ENCODE measurements around the gene CADPS2.

CADPS2 gene
- total RNA-seq: 0 reads per million in 2 donors

DNA sequence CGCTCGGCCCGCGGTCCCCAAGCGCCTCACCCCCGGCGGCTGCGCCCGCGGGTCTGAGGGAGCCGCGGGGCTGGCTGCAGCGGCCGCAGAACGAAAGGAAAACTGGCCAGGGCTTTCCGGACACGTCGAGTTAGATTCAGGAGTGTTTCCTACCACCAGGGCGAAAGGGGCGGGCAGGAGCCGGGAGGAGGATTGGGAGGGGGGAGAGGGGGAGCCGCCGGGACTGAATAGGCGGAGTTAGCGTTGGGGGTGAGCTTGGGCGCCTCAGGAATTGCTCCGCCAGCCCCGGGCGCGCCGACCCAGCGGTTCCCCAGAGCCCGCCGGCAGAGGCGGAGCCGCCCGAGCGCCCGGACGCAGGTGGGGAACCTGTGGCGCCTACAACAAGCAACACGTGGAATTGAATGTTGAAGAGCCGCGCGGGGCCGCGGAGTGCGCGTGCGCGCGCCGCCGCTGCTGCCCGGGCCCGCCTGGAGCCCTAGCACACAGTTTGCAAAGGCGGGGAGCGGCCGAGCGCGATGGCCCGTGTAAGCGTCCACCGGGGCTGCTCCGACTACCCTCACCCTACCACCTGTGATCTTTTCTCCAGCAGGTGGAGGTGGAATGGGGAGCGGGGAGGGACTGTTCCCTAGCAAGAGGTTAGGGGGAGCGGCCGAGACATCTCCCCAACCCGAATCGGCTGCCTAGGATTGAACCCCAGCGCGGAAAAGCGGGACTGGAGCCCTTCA is at the start of gene CADPS2:
Gene CADPS2, minus strand, starts transcription at position 104 of the 725 bp plus-strand sequence. CDS start 123 bp downstream, outside the sequence.
- DNase-seq: no peak

DNA sequence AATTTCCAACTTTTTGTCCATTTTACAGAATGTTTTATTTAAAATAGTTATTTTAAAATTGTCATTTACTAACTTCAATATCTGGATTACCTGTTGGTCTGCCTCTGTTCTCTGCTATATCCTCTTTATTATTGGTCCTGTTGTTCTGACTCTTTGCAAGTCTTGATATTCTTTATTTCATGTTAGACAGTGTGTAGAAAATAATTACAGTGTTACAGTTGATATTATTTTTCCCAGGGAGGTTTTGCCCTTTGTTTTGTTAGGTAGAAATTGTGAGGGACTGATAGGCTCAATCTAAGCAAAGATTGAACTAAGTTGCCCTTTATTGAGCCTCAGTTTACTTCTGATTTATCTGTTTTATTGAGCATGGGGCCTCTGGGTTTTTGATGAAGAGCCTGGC is 49.4 kb upstream of the CADPS2 start:
- no peak for DNase-seq

- no peak for DNase-seq
Observed at GRCh38 chr7:122919643-122920181, 33.5 kb upstream of the CADPS2 start.

- no peak for DNase-seq
Observed at GRCh38 chr7:122914812-122915211, 28.6 kb upstream of the CADPS2 start.

DNA sequence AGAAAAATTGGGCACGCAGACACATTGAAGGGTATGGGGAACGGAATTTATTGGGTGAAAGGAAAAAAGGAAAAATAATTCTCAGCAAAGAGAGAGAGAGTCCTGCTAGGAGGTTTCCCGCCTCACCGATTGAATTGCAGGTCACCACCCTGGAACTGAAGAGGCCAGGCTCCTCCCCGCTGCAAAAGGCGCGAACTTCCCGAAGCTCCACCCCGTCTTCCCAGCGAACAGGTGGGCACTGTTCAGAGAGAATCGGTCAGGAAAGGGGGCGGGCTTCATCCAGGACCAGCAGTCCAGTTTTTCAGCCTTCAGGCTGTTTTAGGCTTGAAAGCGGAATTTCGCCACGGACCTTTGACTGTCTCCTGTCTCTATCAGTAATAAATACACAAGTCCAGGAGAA is 27.3 kb upstream of the CADPS2 start:
- DNase-seq: no peak

GRCh38 chr7:122902751-122903495 is 16.7 kb upstream of the CADPS2 start:
- DNase-seq: no peak

DNA sequence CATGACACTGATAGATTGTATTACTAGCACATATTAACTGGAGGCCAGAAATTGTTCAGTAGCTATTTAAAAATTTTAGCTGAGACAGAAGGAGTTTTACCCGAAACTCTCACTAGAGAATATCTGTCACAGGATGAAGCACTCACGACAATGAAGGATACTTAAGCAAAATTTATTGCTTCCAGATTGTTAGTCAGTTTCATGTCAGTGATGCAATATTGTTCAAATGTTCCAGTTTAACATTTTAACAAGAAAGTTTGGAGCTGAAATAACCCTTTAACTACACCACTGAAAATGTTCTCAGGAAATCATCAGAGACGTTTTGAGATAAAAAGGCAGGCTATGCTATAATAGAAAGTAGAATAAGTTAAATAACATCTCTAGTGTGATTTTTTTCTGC is 15.0 kb upstream of the CADPS2 start:
- DNase-seq: no peak

GRCh38 chr7:122896509-122896908 is 10.2 kb upstream of the CADPS2 start:
- no peak for DNase-seq

- no peak for DNase-seq
Observed at GRCh38 chr7:122893486-122893885, 7.2 kb upstream of the CADPS2 start.

DNA sequence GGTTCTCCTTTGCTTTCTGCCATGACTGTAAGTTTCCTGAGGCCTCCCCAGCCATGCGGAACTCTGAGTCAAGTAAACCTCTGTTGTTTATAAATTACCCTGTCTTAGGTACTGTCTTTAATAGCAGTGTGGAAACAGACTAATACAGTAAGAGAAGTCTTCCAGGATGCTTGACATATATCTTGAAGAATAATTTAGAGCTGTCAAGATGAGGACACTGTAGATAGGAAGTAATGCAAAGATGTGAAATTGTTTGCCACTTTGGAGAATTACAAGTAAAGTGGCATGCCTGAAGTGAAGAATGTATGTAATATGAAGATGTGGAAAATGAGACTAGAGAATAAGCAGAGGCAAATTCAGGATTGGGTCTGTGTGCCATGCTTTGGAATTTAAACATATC is 2.9 kb upstream of the CADPS2 start:
- DNase-seq: no peak

- no peak for DNase-seq
Observed at GRCh38 chr7:122887848-122888247, 1.6 kb upstream of the CADPS2 start.

DNA sequence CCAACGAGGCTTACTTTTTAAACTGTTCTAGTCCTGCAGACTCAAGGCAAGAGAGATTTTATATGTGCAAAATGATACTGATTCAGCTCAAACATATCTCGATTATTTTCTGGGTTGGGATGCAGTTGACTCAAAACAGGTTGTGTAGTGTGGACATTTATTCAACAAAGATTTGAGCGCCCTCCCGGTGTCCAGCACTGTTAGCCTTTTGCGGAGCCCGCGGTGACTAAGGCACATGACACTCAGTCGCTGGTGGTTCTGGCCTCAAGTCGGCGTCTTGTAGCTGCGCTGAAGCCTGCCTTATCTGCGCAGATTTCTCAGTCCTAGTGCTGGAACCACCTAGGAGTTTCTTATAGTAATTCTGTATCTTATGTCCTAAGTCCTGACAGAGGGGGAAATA is 938 bp upstream of the CADPS2 start:
- DNase-seq: no peak

DNA sequence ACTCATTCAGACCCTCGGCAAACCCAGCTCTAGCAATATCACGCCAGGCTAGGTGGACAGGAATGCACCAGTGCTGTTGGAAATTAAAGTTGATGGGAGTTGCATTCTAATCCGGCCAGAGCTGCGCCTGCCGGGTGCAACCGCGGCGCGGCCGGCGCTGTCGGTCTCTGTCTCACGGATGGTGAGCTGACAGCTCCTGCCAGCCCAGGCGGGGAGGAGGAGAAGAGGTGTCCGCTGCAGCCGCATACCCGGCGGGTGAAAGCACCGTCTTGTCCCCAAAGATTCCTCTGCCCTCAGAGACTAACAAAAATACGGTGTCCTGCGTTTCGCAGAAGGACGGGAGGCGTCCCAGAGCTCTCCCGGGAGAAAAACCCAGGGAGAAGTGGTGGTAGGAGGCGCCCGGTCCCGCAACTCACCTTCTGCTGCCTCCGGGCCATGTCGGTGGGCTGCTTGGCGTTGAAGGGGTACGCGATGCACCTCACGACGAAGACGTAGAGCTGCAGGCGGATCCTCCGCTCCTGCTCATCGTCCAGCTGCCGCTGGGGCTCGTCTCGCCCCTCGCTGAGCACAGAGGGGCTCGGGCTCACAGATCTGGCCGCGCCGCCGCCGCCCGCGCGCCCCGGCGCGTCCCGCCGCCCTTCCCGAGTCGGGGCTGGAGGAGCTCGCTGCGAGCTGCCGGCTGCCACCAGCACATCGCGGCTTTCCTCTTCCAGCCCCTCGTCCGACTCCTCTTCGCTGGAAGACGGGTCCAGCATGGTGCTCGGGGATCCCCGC is 490 bp downstream of the CADPS2 start:
- DNase-seq: no peak

DNA sequence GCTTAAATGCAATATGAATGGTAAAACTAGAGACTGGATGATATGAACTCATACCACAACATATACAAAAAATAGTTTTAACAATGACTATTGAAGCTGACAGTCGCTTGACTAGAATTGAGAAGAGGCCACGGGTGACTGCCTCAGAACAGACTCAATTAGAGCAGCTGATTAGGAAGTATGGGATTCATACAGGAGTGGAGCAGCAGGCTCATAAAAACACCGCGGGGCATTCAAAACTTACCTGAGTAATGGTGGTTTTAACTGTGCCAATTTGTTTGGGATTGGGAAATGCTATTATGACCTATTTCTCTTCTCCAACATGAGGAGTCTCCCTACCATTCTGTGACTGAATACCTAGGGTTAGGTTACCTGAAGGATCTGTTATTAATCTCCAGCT is 2.1 kb downstream of the CADPS2 start:
- no peak for DNase-seq

- no peak for DNase-seq
Observed at GRCh38 chr7:122883049-122883680, 3.1 kb downstream of the CADPS2 start.

DNA sequence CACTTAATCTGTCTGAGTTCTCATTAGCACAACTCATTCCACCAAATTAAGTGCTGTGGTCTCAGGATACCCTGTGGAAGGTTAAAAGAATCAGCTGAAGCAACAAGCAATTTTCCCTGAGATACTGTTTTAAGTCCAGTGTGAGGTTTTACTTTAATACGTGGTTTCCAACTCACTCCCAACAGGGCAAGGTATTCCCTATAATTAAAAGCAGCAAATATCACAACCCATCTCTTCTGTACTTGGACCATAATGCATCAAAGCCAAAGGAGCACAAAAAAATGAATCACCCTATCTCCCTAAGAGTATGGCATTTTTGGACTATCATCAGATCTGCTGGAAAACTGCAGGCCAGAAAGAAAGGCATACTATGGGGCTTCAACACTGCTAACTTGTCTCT is 4.9 kb downstream of the CADPS2 start:
- DNase-seq: no peak

- no peak for DNase-seq
Observed at GRCh38 chr7:122869260-122869659, 17.0 kb downstream of the CADPS2 start.

DNA sequence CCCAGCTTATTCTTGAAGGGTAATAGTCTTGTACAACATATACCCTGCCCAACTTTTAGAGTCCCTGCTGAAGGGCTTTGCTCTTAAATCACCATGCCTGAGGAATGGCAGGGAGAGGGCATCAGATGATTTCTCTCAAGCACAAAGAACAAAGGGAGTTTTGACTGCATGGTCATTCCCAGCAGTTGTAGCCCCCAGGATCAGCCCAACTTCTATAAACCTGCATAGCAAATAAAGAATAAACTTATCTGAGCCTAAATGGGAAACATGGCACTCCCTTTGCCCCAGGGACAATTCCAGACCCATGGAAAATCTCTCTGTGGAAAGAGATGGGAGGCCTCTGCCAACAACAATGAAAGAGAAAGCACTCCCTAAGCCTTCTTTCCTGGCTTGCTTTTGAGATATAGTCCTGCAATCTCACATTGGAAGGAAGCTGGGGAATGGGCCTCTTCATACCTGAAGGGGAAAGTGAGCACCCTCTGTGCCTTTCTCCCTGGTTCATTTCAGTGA is 18.7 kb downstream of the CADPS2 start:
- no peak for DNase-seq

GRCh38 chr7:122864838-122865237 is 21.4 kb downstream of the CADPS2 start:
- no peak for DNase-seq

DNA sequence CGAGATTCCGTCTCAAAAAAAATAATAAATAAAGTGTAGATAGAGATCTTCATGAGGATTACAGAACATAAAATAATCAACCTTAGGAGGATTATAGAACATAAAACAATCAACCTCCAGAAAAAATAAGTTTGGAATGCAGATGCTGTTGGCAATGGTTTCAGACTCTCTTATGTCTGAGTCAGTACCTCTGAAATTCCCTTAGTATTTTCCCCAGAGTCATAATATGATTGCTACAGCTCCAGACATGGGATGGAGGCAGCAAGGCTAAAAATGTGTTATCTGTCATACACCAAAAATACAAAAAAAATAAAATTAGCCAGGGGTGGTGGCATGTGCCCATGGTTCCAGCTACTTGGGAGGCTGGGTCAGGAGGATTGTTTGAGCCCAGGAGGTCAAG is 22.2 kb downstream of the CADPS2 start:
- no peak for DNase-seq

- DNase-seq: no peak
Observed at GRCh38 chr7:122858320-122858719, 27.9 kb downstream of the CADPS2 start.

GRCh38 chr7:122850528-122850927 is 35.7 kb downstream of the CADPS2 start:
- no peak for DNase-seq

GRCh38 chr7:122849957-122850328 is 36.3 kb downstream of the CADPS2 start:
- DNase-seq: no peak

All from T-helper 9 cell (primary cell).